ENCODE data around the gene F12.

GRCh38 chr5:177454397-177455035, 45.2 kb upstream of the F12 start:
- no peak for TF ChIP-seq BCL11A (tag by site-specific recombination; IDR thresholded peaks at IDR 0.05; ENCODE audit: low read depth)
- peak; percentile 59; the same call in 1 of the 2 replicates for TF ChIP-seq KLF17 (tag by site-specific recombination; IDR thresholded peaks at IDR 0.05)
- no peak for TF ChIP-seq ZNF302 (tag by site-specific recombination; IDR thresholded peaks at IDR 0.05; ENCODE audit: low read depth)
- peak; percentile 84 for TF ChIP-seq ZIC2 (tag by site-specific recombination; IDR thresholded peaks at IDR 0.05)

All from HEK293 (cell line).